ENCODE data around the gene NOTUM.

DNA sequence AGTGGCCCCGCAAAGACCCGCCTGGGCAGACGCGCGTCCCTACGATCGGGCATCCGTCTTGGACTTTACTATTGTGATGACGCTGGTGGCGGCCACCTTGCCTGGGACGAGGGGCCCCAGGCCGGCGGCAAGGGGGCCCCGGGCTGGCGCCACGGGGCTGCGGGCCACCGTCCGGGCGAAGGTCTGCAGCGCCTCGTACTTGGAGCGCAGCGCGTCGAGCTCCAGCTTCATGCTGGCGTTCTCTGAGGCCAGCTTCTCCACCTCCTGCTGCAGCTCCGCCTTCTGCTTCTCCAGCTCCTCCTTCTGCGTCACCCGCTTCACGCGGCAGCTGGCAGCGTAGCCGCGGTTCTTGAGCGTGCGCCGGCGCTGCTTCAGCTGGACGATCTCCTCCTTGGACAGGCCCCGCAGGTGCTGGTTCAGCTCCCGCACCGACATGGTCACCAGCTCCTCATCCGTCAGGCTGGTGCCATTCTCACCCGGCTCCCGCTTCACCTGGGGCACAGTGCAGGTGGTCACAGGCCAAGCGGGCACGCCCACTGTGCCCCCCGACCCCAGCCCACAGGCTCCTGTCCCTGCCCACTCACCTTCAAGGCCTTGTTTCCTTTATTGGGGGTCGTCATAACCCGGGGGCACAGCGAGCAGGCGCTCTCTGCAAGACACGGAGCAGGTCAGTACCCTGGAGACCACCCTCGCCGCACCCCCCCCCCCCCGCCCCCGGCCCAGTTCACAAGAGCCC, 38.3 kb downstream of the NOTUM start:
- TF ChIP-seq POLR2AphosphoS5 (IDR thresholded peaks at IDR 0.05; ENCODE audit: low read depth, low read length) (no peak), TAF1 (IDR thresholded peaks at IDR 0.05; ENCODE audit: low read depth, low read length) (no peak)

All from GM12891 (cell line).